HG03103 (cell line): ENCODE measurements around the gene NAT14.
"Not testable (repeated sequence)": the region's sequence is repeated elsewhere in the genome, so short reads cannot be mapped to it uniquely, and the experiment has no call there.

ENCODE experiments used
- ATAC-seq: cut with Tn5 transposase; IDR thresholded peaks from one replicate; pipeline ENCODE4 v1.9.1; 2021; ENCODE audit warnings: low read depth; ENCODE audit not compliant: unreplicated experiment

NAT14 gene

GRCh38 chr19:55484593-55485438 lies at the start of gene NAT14:
Gene NAT14 (plus strand): TSS chr19:55485188. CDS start chr19:55485709, 521 bp downstream.
- no peak for ATAC-seq

- no peak for ATAC-seq
Observed at GRCh38 chr19:55436847-55437246, 48.1 kb upstream of the NAT14 start.

GRCh38 chr19:55437410-55437809 lies 47.6 kb upstream of the NAT14 start:
- no peak for ATAC-seq

- no peak for ATAC-seq
Observed at GRCh38 chr19:55439052-55439451, 45.9 kb upstream of the NAT14 start.

GRCh38 chr19:55440411-55441105 lies 44.4 kb upstream of the NAT14 start:
- no peak for ATAC-seq

GRCh38 chr19:55441319-55441691 lies 43.7 kb upstream of the NAT14 start:
- no peak for ATAC-seq

GRCh38 chr19:55441692-55442321 lies 43.2 kb upstream of the NAT14 start:
- no peak for ATAC-seq

- ATAC-seq = no peak
Observed at GRCh38 chr19:55442372-55442961, 42.5 kb upstream of the NAT14 start.

GRCh38 chr19:55443045-55443823 lies 41.8 kb upstream of the NAT14 start, which contains the start of gene SHISA7:
Gene SHISA7 (minus strand): TSS chr19:55443300. CDS start chr19:55442863, 437 bp downstream.
- ATAC-seq = no peak

GRCh38 chr19:55443824-55444480 lies 41.0 kb upstream of the NAT14 start:
- no peak for ATAC-seq

GRCh38 chr19:55444646-55445045 lies 40.3 kb upstream of the NAT14 start:
- ATAC-seq = no peak

GRCh38 chr19:55446060-55446459 lies 38.9 kb upstream of the NAT14 start:
- ATAC-seq = no peak

- no peak for ATAC-seq
Observed at GRCh38 chr19:55447421-55448174, 37.4 kb upstream of the NAT14 start.

- not testable (repeated sequence) for ATAC-seq
Observed at GRCh38 chr19:55448175-55448490, 36.9 kb upstream of the NAT14 start.

GRCh38 chr19:55449469-55449868 lies 35.5 kb upstream of the NAT14 start:
- no peak for ATAC-seq

- ATAC-seq = no peak
Observed at GRCh38 chr19:55451163-55451964, 33.6 kb upstream of the NAT14 start.

GRCh38 chr19:55451965-55452748 lies 32.8 kb upstream of the NAT14 start:
- no peak for ATAC-seq
